ENCODE data around the gene PACSIN2. TPM values are rescaled to one million over a fixed set of nuclear protein-coding genes. Genes with fewer than 3 reads are reported as not detected.
A peak's percentile ranks its signal among the peaks of the same experiment; 100 is the strongest.

The PACSIN2 gene
- total and polyA plus RNA-seq, 2 of the 13 experiments (the other 11 are each of a cell fraction or from before 2014, with no cell fraction given): 54.1 to 68.8 TPM

- TF ChIP-seq AFF4 (CRISPR knock-in tag; IDR thresholded peaks at IDR 0.05): no peak
- TF ChIP-seq SP5 (CRISPR knock-in tag; IDR thresholded peaks at IDR 0.05; ENCODE audit: borderline replicate concordance, low read depth): no peak
- no peak; the same call in 1 of the 2 replicates for TF ChIP-seq SMC3 (IDR thresholded peaks at IDR 0.05; ENCODE audit: low read length)
- TF ChIP-seq ARID2 (CRISPR knock-in tag; IDR thresholded peaks at IDR 0.05; ENCODE audit: borderline replicate concordance): no peak
- no peak for TF ChIP-seq ZNF770 (CRISPR knock-in tag; IDR thresholded peaks at IDR 0.05)
- TF ChIP-seq KDM6A (CRISPR knock-in tag; IDR thresholded peaks at IDR 0.05; ENCODE audit: low read depth): no peak
- peak; percentile 79 for TF ChIP-seq RAD21 (CRISPR knock-in tag; IDR thresholded peaks at IDR 0.05)
- TF ChIP-seq PHB2 (IDR thresholded peaks at IDR 0.05; ENCODE audit: partially characterized antibody): no peak
- TF ChIP-seq KLF13 (CRISPR knock-in tag; IDR thresholded peaks at IDR 0.05): no peak
- TF ChIP-seq XBP1 (CRISPR knock-in tag; IDR thresholded peaks at IDR 0.05): no peak
- no peak for TF ChIP-seq MIER2 (CRISPR knock-in tag; IDR thresholded peaks at IDR 0.05)
- TF ChIP-seq ZIK1 (CRISPR knock-in tag; IDR thresholded peaks at IDR 0.05; ENCODE audit: borderline replicate concordance, low read depth): no peak
- no peak for TF ChIP-seq HMGXB3 (CRISPR knock-in tag; IDR thresholded peaks at IDR 0.05; ENCODE audit: borderline replicate concordance)
- no peak for TF ChIP-seq ZNF263 (CRISPR knock-in tag; IDR thresholded peaks at IDR 0.05)
- TF ChIP-seq PATZ1 (CRISPR knock-in tag; IDR thresholded peaks at IDR 0.05): 0 out of 2 replicates have a peak, but pooled peaks have one; percentile 17
- no peak for TF ChIP-seq POLR2G (IDR thresholded peaks at IDR 0.05; ENCODE audit: low read depth, low read length)
- no peak for TF ChIP-seq SIN3A (IDR thresholded peaks at IDR 0.05; ENCODE audit: borderline replicate concordance, low read depth, low read length)
- no peak for TF ChIP-seq ELK4 (CRISPR knock-in tag; IDR thresholded peaks at IDR 0.05; ENCODE audit: borderline replicate concordance)
These were observed 45.2 kb upstream of the PACSIN2 start (continued) for GRCh38 chr22:43060183-43060582.
